GM23338 (cell line): Measurements from ENCODE around the gene OVAAL. TPM values are rescaled to one million over a fixed set of nuclear protein-coding genes. Genes with fewer than 3 reads are reported as not detected.

Experiments
- ATAC-seq: fragments of 200-7000 bp; cut with Tn5 transposase; 3 replicates; pipeline ENCODE4 v1.9.1; 2020
- DNase-seq: peaks from one replicate; pipeline ENCODE4 v3.0.0-alpha.2; 2015; ENCODE audit warnings: low spot score
- H2AFZ ChIP-seq: fragments of 200-600 bp; sonication (generic); 2 replicates; pipeline ENCODE4 v1.8.0; 2016; ENCODE audit warnings: antibody characterized with exemption, mild to moderate bottlenecking, moderate library complexity
- H3F3A ChIP-seq: fragments of 200-600 bp; sonication (generic); replicated peaks from 2 replicates; pipeline ENCODE4 v1.8.0; 2017; ENCODE audit warnings: antibody characterized with exemption, mixed run types, low read depth
- H3K27ac ChIP-seq: fragments of 200-600 bp; sonication (generic); 2 replicates; pipeline ENCODE4 v1.6.1; 2016; ENCODE audit warnings: low read depth
- H3K27me3 ChIP-seq: fragments of 200-600 bp; sonication (generic); 2 replicates; pipeline ENCODE4 v1.8.0; 2016; ENCODE audit warnings: mild to moderate bottlenecking, mixed run types, moderate library complexity; ENCODE audit not compliant: insufficient read depth
- H3K36me3 ChIP-seq: fragments of 200-600 bp; sonication (generic); 2 replicates; pipeline ENCODE4 v1.8.0; 2016; ENCODE audit warnings: mild to moderate bottlenecking; ENCODE audit not compliant: insufficient read depth
- H3K4me1 ChIP-seq: fragments of 200-600 bp; sonication (generic); 2 replicates; pipeline ENCODE4 v1.8.0; 2016; ENCODE audit warnings: mild to moderate bottlenecking, moderate library complexity; ENCODE audit not compliant: insufficient read depth
- H3K4me2 ChIP-seq: fragments of 200-600 bp; sonication (generic); 2 replicates; pipeline ENCODE4 v1.7.1; 2017; ENCODE audit warnings: mixed run types
- H3K4me3 ChIP-seq: fragments of 200-600 bp; sonication (generic); 2 replicates; pipeline ENCODE4 v1.6.1; 2016; ENCODE audit warnings: mixed run types
- H3K79me2 ChIP-seq: fragments of 200-600 bp; sonication (generic); replicated peaks from 2 replicates; pipeline ENCODE4 v1.8.0; 2017; ENCODE audit warnings: mild to moderate bottlenecking; ENCODE audit not compliant: insufficient read depth
- H3K9me2 ChIP-seq: fragments of 200-600 bp; sonication (generic); 2 replicates; pipeline ENCODE4 v1.8.0; 2017; ENCODE audit not compliant: insufficient read depth
- H4K20me1 ChIP-seq: fragments of 200-600 bp; sonication (generic); replicated peaks from 2 replicates; pipeline ENCODE4 v1.8.0; 2017; ENCODE audit warnings: mild to moderate bottlenecking; ENCODE audit not compliant: insufficient read depth
- H3K27ac Mint-ChIP-seq: 2 replicates; pipeline ENCODE4 v1.8.0; 2020; ENCODE audit warnings: inconsistent platforms, mild to moderate bottlenecking, moderate library complexity, mixed read lengths
- H3K27me3 Mint-ChIP-seq: 3 replicates; pipeline ENCODE4 v1.8.0; 2022; ENCODE audit warnings: low read depth, mild to moderate bottlenecking, moderate library complexity, mixed read lengths, inconsistent platforms; ENCODE audit not compliant: insufficient read depth, poor library complexity
- H3K36me3 Mint-ChIP-seq: 3 replicates; pipeline ENCODE4 v1.8.0; 2021; ENCODE audit warnings: low read depth, mild to moderate bottlenecking, inconsistent platforms, moderate library complexity, mixed read lengths
- H3K4me1 Mint-ChIP-seq: 3 replicates; pipeline ENCODE4 v1.8.0; 2020; ENCODE audit warnings: mild to moderate bottlenecking, inconsistent platforms, mixed read lengths
- H3K4me3 Mint-ChIP-seq: 3 replicates; pipeline ENCODE4 v1.8.0; 2021; ENCODE audit warnings: moderate library complexity, mild to moderate bottlenecking, inconsistent platforms, mixed read lengths
- H3K9me3 Mint-ChIP-seq: 3 replicates; pipeline ENCODE4 v1.8.0; 2020; ENCODE audit warnings: moderate library complexity, mild to moderate bottlenecking, inconsistent platforms, mixed read lengths
- EZH2 ChIP-seq: fragments of 200-600 bp; sonication (generic); IDR thresholded peaks from one replicate; pipeline ENCODE4 v1.8.0; 2017; ENCODE audit warnings: antibody characterized with exemption, mild to moderate bottlenecking, low read depth; ENCODE audit not compliant: unreplicated experiment
- EZH2phosphoT487 ChIP-seq: fragments of 200-600 bp; sonication (generic); IDR thresholded peaks from one replicate; pipeline ENCODE4 v1.8.1; 2018; ENCODE audit warnings: antibody characterized with exemption; ENCODE audit not compliant: unreplicated experiment
- JUNB ChIP-seq: IDR thresholded peaks from one replicate; pipeline ENCODE4 v1.6.1; 2016; ENCODE audit warnings: antibody characterized with exemption; ENCODE audit not compliant: unreplicated experiment
- NANOG ChIP-seq: IDR thresholded peaks from 2 replicates; pipeline ENCODE4 v1.6.1; 2016; ENCODE audit warnings: antibody characterized with exemption, borderline replicate concordance
- POLR2AphosphoS5 ChIP-seq: IDR thresholded peaks from 2 replicates; pipeline ENCODE4 v1.6.1; 2016; ENCODE audit warnings: antibody characterized with exemption, low read depth
- STAT1 ChIP-seq: IDR thresholded peaks from one replicate; pipeline ENCODE4 v1.6.1; 2016; ENCODE audit warnings: antibody characterized with exemption; ENCODE audit not compliant: unreplicated experiment
- ZNF114 ChIP-seq: fragments of 250-450 bp; sonication (Bioruptor Pico); IDR thresholded peaks from 2 replicates; pipeline ENCODE4 v1.5.0; 2020; ENCODE audit warnings: mild to moderate bottlenecking, moderate library complexity
- ZNF331 ChIP-seq: fragments of 250-450 bp; sonication (Bioruptor Pico); IDR thresholded peaks from 2 replicates; pipeline ENCODE4 v1.5.0; 2020; ENCODE audit warnings: low read depth, mild to moderate bottlenecking, moderate library complexity
- polyA plus RNA-seq: library from polyadenylated mRNA; unstranded; fragments of >200 nt; fragmentation: Nextera tagmentation; extraction: Ambion mirVana; gene quantifications from 2 replicates; pipeline ENCODE4 v1.2.1, GENCODE V29; 2016
- total RNA-seq: library from RNA; depleted of rRNA; stranded (reverse); fragments of >200 nt; shearing (Covaris generic); gene quantifications from 2 replicates; pipeline ENCODE4 v1.2.3, GENCODE V29; 2014
- TF ChIP-seq, protein P1 (sequence below), 2 experiments: fragments of 200-600 bp in 1 of 2; sonication (generic) in 1 of 2; conservative IDR thresholded peaks; 2 replicates each; pipeline versions ENCODE4 v1.5.1 to v1.6.1; 2016 to 2017; ENCODE audit warnings: antibody characterized with exemption in 2 of 2, low read depth in 2 of 2, mild to moderate bottlenecking in 2 of 2, moderate library complexity in 1 of 2
- TF ChIP-seq, protein P2 (sequence below): IDR thresholded peaks from 2 replicates; pipeline ENCODE4 v1.6.1; 2016; ENCODE audit warnings: antibody characterized with exemption
- TF ChIP-seq, protein P3 (sequence below): IDR thresholded peaks from one replicate; pipeline ENCODE4 v1.6.1; 2018; ENCODE audit warnings: antibody characterized with exemption; ENCODE audit not compliant: unreplicated experiment
- TF ChIP-seq, protein P4 (sequence below): fragments of 250-450 bp; sonication (Bioruptor Pico); IDR thresholded peaks from 2 replicates; pipeline ENCODE4 v1.5.0; 2020; ENCODE audit warnings: mild to moderate bottlenecking, moderate library complexity

The OVAAL gene
- total and polyA plus RNA-seq, 2 experiments from 2014 or later = not detected

DNA sequence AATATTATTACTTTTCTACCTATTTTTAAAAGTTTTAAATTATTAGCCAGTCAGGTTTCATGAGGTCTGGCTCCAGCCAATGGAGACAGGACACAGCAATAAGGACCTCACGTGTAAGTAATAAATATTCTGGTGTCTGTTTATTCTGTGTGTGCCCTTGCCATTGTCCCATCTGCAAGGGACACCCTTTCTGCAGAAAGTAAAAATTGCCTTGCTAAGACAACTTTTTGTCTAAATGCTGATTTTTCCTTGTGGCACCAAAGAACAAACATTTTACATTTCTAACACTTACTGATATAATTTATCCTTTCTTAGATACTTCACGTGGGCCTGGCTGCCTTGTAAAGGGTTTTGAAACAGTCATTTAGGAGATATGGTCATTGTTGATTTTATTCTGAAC lies 29.4 kb downstream of the OVAAL start (continued):
- TF ChIP-seq, protein P1, sequence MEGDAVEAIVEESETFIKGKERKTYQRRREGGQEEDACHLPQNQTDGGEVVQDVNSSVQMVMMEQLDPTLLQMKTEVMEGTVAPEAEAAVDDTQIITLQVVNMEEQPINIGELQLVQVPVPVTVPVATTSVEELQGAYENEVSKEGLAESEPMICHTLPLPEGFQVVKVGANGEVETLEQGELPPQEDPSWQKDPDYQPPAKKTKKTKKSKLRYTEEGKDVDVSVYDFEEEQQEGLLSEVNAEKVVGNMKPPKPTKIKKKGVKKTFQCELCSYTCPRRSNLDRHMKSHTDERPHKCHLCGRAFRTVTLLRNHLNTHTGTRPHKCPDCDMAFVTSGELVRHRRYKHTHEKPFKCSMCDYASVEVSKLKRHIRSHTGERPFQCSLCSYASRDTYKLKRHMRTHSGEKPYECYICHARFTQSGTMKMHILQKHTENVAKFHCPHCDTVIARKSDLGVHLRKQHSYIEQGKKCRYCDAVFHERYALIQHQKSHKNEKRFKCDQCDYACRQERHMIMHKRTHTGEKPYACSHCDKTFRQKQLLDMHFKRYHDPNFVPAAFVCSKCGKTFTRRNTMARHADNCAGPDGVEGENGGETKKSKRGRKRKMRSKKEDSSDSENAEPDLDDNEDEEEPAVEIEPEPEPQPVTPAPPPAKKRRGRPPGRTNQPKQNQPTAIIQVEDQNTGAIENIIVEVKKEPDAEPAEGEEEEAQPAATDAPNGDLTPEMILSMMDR (conservative IDR thresholded peaks at IDR 0.05; ENCODE audit: low read depth in 2 of 2) = no peak
- no peak for TF ChIP-seq JUNB
- no peak for TF ChIP-seq POLR2AphosphoS5
- no peak for TF ChIP-seq ZNF114 (CRISPR knock-in tag)
- TF ChIP-seq, protein P2, sequence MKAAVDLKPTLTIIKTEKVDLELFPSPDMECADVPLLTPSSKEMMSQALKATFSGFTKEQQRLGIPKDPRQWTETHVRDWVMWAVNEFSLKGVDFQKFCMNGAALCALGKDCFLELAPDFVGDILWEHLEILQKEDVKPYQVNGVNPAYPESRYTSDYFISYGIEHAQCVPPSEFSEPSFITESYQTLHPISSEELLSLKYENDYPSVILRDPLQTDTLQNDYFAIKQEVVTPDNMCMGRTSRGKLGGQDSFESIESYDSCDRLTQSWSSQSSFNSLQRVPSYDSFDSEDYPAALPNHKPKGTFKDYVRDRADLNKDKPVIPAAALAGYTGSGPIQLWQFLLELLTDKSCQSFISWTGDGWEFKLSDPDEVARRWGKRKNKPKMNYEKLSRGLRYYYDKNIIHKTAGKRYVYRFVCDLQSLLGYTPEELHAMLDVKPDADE = no peak
- TF ChIP-seq EZH2 = no peak
- TF ChIP-seq, protein P3, sequence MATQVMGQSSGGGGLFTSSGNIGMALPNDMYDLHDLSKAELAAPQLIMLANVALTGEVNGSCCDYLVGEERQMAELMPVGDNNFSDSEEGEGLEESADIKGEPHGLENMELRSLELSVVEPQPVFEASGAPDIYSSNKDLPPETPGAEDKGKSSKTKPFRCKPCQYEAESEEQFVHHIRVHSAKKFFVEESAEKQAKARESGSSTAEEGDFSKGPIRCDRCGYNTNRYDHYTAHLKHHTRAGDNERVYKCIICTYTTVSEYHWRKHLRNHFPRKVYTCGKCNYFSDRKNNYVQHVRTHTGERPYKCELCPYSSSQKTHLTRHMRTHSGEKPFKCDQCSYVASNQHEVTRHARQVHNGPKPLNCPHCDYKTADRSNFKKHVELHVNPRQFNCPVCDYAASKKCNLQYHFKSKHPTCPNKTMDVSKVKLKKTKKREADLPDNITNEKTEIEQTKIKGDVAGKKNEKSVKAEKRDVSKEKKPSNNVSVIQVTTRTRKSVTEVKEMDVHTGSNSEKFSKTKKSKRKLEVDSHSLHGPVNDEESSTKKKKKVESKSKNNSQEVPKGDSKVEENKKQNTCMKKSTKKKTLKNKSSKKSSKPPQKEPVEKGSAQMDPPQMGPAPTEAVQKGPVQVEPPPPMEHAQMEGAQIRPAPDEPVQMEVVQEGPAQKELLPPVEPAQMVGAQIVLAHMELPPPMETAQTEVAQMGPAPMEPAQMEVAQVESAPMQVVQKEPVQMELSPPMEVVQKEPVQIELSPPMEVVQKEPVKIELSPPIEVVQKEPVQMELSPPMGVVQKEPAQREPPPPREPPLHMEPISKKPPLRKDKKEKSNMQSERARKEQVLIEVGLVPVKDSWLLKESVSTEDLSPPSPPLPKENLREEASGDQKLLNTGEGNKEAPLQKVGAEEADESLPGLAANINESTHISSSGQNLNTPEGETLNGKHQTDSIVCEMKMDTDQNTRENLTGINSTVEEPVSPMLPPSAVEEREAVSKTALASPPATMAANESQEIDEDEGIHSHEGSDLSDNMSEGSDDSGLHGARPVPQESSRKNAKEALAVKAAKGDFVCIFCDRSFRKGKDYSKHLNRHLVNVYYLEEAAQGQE = no peak
- no peak for TF ChIP-seq ZNF331 (CRISPR knock-in tag)

DNA sequence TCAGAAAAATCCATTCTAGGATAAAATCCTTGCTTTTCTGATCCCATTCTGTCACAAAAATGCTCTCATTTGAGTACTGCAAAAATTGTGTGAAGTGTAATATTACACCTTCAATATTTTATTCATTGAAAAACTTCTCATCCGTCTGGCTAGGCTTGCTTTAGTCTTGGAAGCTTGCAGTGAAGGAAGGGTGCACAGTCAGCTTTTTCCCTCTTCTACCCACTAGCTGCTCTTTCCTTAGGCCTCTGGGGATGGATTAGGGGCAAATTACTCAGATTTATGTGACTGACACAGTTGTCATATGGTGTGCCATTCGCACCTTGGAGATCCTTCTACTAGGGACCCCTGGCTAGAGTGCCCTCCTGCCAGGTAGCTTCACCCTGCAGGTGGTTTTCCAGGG lies 32.1 kb downstream of the OVAAL start:
- no peak overlapping the region for H3K27ac Mint-ChIP-seq
- H3K4me2 ChIP-seq = no peak overlapping the region
- no peak for DNase-seq
- H3K27ac ChIP-seq = no peak overlapping the region
- no peak for ATAC-seq
- H3K4me1 Mint-ChIP-seq = no peaks in the 10 kb centered on the region; the same call in 2 of the 3 replicates
- H3K36me3 Mint-ChIP-seq = no peaks in the 10 kb centered on the region
- H3K9me3 Mint-ChIP-seq = peaks cover 6% of the 10 kb centered on the region; the same call in 2 of the 3 replicates
- H3K4me1 ChIP-seq = no peaks in the 10 kb centered on the region
- H3K27me3 Mint-ChIP-seq = peaks cover 1% of the 10 kb centered on the region
- no peak overlapping the region for H3K4me3 Mint-ChIP-seq
- H3K79me2 ChIP-seq = no peaks in the 10 kb centered on the region
- no peaks in the 10 kb centered on the region for H3K27me3 ChIP-seq
- no peak overlapping the region for H2AFZ ChIP-seq
- H3K36me3 ChIP-seq = no peaks in the 10 kb centered on the region
- no peaks in the 10 kb centered on the region for H3F3A ChIP-seq
- H4K20me1 ChIP-seq = no peaks in the 10 kb centered on the region
- H3K9me2 ChIP-seq = no peaks in the 10 kb centered on the region
- no peak overlapping the region for H3K4me3 ChIP-seq
- TF ChIP-seq NANOG (no peak), ZNF331 (CRISPR knock-in tag) (no peak), EZH2phosphoT487 (no peak), JUNB (no peak), STAT1 (no peak)
- TF ChIP-seq, protein P2 = no peak
- TF ChIP-seq, protein P4, sequence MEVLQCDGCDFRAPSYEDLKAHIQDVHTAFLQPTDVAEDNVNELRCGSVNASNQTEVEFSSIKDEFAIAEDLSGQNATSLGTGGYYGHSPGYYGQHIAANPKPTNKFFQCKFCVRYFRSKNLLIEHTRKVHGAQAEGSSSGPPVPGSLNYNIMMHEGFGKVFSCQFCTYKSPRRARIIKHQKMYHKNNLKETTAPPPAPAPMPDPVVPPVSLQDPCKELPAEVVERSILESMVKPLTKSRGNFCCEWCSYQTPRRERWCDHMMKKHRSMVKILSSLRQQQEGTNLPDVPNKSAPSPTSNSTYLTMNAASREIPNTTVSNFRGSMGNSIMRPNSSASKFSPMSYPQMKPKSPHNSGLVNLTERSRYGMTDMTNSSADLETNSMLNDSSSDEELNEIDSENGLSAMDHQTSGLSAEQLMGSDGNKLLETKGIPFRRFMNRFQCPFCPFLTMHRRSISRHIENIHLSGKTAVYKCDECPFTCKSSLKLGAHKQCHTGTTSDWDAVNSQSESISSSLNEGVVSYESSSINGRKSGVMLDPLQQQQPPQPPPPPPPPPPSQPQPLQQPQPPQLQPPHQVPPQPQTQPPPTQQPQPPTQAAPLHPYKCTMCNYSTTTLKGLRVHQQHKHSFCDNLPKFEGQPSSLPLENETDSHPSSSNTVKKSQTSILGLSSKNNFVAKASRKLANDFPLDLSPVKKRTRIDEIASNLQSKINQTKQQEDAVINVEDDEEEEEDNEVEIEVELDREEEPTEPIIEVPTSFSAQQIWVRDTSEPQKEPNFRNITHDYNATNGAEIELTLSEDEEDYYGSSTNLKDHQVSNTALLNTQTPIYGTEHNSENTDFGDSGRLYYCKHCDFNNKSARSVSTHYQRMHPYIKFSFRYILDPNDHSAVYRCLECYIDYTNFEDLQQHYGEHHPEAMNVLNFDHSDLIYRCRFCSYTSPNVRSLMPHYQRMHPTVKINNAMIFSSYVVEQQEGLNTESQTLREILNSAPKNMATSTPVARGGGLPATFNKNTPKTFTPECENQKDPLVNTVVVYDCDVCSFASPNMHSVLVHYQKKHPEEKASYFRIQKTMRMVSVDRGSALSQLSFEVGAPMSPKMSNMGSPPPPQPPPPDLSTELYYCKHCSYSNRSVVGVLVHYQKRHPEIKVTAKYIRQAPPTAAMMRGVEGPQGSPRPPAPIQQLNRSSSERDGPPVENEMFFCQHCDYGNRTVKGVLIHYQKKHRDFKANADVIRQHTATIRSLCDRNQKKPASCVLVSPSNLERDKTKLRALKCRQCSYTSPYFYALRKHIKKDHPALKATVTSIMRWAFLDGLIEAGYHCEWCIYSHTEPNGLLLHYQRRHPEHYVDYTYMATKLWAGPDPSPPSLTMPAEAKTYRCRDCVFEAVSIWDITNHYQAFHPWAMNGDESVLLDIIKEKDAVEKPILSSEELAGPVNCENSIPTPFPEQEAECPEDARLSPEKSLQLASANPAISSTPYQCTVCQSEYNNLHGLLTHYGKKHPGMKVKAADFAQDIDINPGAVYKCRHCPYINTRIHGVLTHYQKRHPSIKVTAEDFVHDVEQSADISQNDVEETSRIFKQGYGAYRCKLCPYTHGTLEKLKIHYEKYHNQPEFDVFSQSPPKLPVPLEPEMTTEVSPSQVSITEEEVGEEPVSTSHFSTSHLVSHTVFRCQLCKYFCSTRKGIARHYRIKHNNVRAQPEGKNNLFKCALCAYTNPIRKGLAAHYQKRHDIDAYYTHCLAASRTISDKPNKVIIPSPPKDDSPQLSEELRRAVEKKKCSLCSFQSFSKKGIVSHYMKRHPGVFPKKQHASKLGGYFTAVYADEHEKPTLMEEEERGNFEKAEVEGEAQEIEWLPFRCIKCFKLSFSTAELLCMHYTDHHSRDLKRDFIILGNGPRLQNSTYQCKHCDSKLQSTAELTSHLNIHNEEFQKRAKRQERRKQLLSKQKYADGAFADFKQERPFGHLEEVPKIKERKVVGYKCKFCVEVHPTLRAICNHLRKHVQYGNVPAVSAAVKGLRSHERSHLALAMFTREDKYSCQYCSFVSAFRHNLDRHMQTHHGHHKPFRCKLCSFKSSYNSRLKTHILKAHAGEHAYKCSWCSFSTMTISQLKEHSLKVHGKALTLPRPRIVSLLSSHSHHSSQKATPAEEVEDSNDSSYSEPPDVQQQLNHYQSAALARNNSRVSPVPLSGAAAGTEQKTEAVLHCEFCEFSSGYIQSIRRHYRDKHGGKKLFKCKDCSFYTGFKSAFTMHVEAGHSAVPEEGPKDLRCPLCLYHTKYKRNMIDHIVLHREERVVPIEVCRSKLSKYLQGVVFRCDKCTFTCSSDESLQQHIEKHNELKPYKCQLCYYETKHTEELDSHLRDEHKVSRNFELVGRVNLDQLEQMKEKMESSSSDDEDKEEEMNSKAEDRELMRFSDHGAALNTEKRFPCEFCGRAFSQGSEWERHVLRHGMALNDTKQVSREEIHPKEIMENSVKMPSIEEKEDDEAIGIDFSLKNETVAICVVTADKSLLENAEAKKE (CRISPR knock-in tag) = no peak
